HepG2 (cell line): Measurements from ENCODE around the gene NET1. TPM values are rescaled to one million over a fixed set of nuclear protein-coding genes. Genes with fewer than 3 reads are reported as not detected.

Experiments
- CEBPG ChIP-seq: IDR thresholded peaks from 2 replicates; pipeline ENCODE4 v1.6.1; 2016
- HDAC6 ChIP-seq: fragments of 200-600 bp; sonication (generic); IDR thresholded peaks from 2 replicates; pipeline ENCODE4 v1.7.0; 2017; ENCODE audit warnings: mild to moderate bottlenecking, antibody characterized with exemption, low read length, low read depth
- HOXA9 ChIP-seq: sonication (generic); formaldehyde crosslinking; IDR thresholded peaks from 2 replicates; pipeline ENCODE4 v1.8.1; 2022; ENCODE audit warnings: missing genetic modification reagents, mild to moderate bottlenecking, moderate library complexity, borderline replicate concordance
- KAT7 ChIP-seq: IDR thresholded peaks from 2 replicates; pipeline ENCODE4 v1.6.1; 2018; ENCODE audit warnings: borderline replicate concordance, missing compliant biosample characterization
- KAT8 ChIP-seq: IDR thresholded peaks from 2 replicates; pipeline ENCODE4 v1.6.1; 2016; ENCODE audit warnings: missing genetic modification reagents, missing compliant biosample characterization
- KLF16 ChIP-seq, 2 experiments: sonication (generic) in 1 of 2; formaldehyde crosslinking in 1 of 2; IDR thresholded peaks; 2 replicates each; pipeline versions ENCODE4 v1.6.1 to v1.8.0; 2016 to 2023; ENCODE audit warnings: missing genetic modification reagents in 2 of 2, missing compliant biosample characterization in 1 of 2
- MATR3 ChIP-seq: sonication (generic); formaldehyde crosslinking; IDR thresholded peaks from 2 replicates; pipeline ENCODE4 v1.4.0; 2020; ENCODE audit warnings: missing genetic modification reagents
- MTF1 ChIP-seq: sonication (generic); formaldehyde crosslinking; IDR thresholded peaks from 2 replicates; pipeline ENCODE4 v1.5.0; 2020; ENCODE audit warnings: missing genetic modification reagents
- MTF2 ChIP-seq: sonication (generic); formaldehyde crosslinking; IDR thresholded peaks from 2 replicates; pipeline ENCODE4 v1.5.0; 2020; ENCODE audit warnings: missing genetic modification reagents, borderline replicate concordance
- NCOR1 ChIP-seq: fragments of 200-600 bp; sonication (generic); IDR thresholded peaks from 2 replicates; pipeline ENCODE4 v1.7.0; 2017; ENCODE audit warnings: antibody characterized with exemption, low read length, borderline replicate concordance
- NKX3-1 ChIP-seq: sonication (generic); formaldehyde crosslinking; IDR thresholded peaks from 2 replicates; pipeline ENCODE4 v1.5.0; 2020; ENCODE audit warnings: missing genetic modification reagents
- PTBP1 ChIP-seq: fragments of 200-400 bp; formaldehyde crosslinking; IDR thresholded peaks from 2 replicates; pipeline ENCODE4 v1.6.1; 2018; ENCODE audit warnings: low read length, low read depth; ENCODE audit not compliant: poor library complexity, severe bottlenecking
- RELA ChIP-seq: sonication (generic); formaldehyde crosslinking; IDR thresholded peaks from 2 replicates; pipeline ENCODE4 v1.4.0; 2020; ENCODE audit warnings: missing genetic modification reagents
- TFE3 ChIP-seq: IDR thresholded peaks from 2 replicates; pipeline ENCODE4 v1.6.1; 2016
- ZNF253 ChIP-seq: sonication (generic); formaldehyde crosslinking; IDR thresholded peaks from 2 replicates; pipeline ENCODE4 v1.8.0; 2022; ENCODE audit warnings: mild to moderate bottlenecking, missing genetic modification reagents, borderline replicate concordance
- ZNF512 ChIP-seq: sonication (generic); formaldehyde crosslinking; IDR thresholded peaks from 2 replicates; pipeline ENCODE4 v1.4.0; 2020; ENCODE audit warnings: mild to moderate bottlenecking, missing genetic modification reagents
- ZNF558 ChIP-seq: sonication (generic); formaldehyde crosslinking; IDR thresholded peaks from 2 replicates; pipeline ENCODE4 v1.9.0; 2022; ENCODE audit warnings: mild to moderate bottlenecking, missing genetic modification reagents, borderline replicate concordance
- ZNF572 ChIP-seq: sonication (generic); formaldehyde crosslinking; IDR thresholded peaks from 2 replicates; pipeline ENCODE4 v1.5.1; 2020; ENCODE audit warnings: mild to moderate bottlenecking, missing genetic modification reagents
- ZNF713 ChIP-seq: sonication (generic); formaldehyde crosslinking; IDR thresholded peaks from 2 replicates; pipeline ENCODE4 v1.4.0; 2020; ENCODE audit warnings: mild to moderate bottlenecking, missing genetic modification reagents
- polyA plus RNA-seq, 8 experiments: library from polyadenylated mRNA; depleted of rRNA in 3 of 8; stranded (reverse) in 7 of 8; unstranded in 1 of 8; fragments of >200 nt; fragmentation: Illumina TruSeq in 4 of 8; extraction: Trizol in 4 of 8; gene quantifications; 2 replicates each; pipeline versions ENCODE4 v1.2.1 to v1.2.3, GENCODE V29; 2011 to 2016; ENCODE audit warnings: low read depth in 4 of 8, missing spikeins in 1 of 8, mixed read lengths in 1 of 8; ENCODE audit not compliant: insufficient read depth in 1 of 8
- total RNA-seq, 5 experiments: library from RNA; depleted of rRNA; stranded (reverse); fragments of >200 nt; fragmentation: Illumina TruSeq; extraction: Trizol; gene quantifications; 2 replicates each; pipeline ENCODE4 v1.2.3, GENCODE V29; 2016; ENCODE audit warnings: low read depth in 1 of 5
- TF ChIP-seq, protein P1 (sequence below): sonication (generic); formaldehyde crosslinking; IDR thresholded peaks from 2 replicates; pipeline ENCODE4 v1.4.0; 2020; ENCODE audit warnings: missing genetic modification reagents, borderline replicate concordance
- TF ChIP-seq, protein P2 (sequence below): sonication (generic); formaldehyde crosslinking; IDR thresholded peaks from 2 replicates; pipeline ENCODE4 v1.4.0; 2020; ENCODE audit warnings: missing genetic modification reagents

NET1 gene
- total and polyA plus RNA-seq, 2 of the 13 experiments (the other 11 are each of a cell fraction or from before 2014, with no cell fraction given): 48.1 to 65.8 TPM

DNA sequence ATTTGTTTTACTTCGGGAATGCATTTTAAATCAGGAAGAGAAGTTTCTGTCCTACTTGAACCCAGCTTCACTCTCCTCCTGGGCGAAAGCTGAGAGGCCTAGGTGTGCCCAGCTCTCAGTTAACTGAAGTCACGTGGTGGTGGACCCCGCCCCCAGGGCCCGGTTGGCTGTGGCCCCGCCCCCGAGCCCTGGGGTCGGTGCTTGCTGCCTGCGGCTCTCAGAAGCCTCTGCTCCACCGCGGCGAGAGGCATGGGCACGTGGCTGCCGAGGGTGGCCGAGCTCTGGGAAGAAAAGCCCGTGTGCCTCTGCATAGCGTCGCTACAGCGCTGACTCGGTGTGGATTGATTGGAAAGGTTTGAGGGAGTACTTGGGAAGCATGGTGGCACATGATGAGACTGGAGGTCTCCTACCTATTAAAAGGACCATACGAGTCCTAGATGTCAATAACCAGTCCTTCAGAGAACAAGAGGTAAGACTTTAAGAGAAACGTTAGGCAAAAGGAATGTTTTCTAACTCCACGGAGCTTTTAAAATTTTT, 34.1 kb downstream of the NET1 start (continued):
- TF ChIP-seq ZNF512 (CRISPR knock-in tag): peak; percentile 58; the same call in 1 of the 2 replicates
- TF ChIP-seq KAT7: peak; percentile 83; the same call in 1 of the 2 replicates
- 0 out of 2 replicates have a peak, but pooled peaks have one; percentile 26 for TF ChIP-seq ZNF253 (CRISPR knock-in tag)
- no peak; the same call in 1 of the 2 replicates for TF ChIP-seq HDAC6
- no peak for TF ChIP-seq MTF1
- TF ChIP-seq NCOR1: no peak
- TF ChIP-seq ZNF572: no peak
- TF ChIP-seq KLF16 (CRISPR knock-in tag; IDR thresholded peaks at IDR 0.05): peak in 1 of 2 experiments; percentile 99; a peak in 2 of 4 replicates
- peak; percentile 53 for TF ChIP-seq CEBPG (CRISPR knock-in tag)
- no peak for TF ChIP-seq ZNF713
- TF ChIP-seq KAT8 (CRISPR knock-in tag): peak; percentile 63
- TF ChIP-seq HOXA9 (CRISPR knock-in tag): no peak
- TF ChIP-seq, protein P1, sequence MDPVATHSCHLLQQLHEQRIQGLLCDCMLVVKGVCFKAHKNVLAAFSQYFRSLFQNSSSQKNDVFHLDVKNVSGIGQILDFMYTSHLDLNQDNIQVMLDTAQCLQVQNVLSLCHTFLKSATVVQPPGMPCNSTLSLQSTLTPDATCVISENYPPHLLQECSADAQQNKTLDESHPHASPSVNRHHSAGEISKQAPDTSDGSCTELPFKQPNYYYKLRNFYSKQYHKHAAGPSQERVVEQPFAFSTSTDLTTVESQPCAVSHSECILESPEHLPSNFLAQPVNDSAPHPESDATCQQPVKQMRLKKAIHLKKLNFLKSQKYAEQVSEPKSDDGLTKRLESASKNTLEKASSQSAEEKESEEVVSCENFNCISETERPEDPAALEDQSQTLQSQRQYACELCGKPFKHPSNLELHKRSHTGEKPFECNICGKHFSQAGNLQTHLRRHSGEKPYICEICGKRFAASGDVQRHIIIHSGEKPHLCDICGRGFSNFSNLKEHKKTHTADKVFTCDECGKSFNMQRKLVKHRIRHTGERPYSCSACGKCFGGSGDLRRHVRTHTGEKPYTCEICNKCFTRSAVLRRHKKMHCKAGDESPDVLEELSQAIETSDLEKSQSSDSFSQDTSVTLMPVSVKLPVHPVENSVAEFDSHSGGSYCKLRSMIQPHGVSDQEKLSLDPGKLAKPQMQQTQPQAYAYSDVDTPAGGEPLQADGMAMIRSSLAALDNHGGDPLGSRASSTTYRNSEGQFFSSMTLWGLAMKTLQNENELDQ: peak; percentile 74; the same call in 1 of the 2 replicates
- peak; percentile 72; the same call in 1 of the 2 replicates for TF ChIP-seq RELA
- TF ChIP-seq, protein P2, sequence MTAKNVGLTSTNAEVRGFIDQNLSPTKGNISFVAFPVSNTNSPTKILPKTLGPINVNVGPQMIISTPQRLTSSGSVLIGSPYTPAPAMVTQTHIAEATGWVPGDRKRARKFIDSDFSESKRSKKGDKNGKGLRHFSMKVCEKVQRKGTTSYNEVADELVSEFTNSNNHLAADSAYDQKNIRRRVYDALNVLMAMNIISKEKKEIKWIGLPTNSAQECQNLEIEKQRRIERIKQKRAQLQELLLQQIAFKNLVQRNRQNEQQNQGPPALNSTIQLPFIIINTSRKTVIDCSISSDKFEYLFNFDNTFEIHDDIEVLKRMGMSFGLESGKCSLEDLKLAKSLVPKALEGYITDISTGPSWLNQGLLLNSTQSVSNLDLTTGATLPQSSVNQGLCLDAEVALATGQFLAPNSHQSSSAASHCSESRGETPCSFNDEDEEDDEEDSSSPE (CRISPR knock-in tag): peak; percentile 72
- TF ChIP-seq MATR3 (CRISPR knock-in tag): no peak
- peak; percentile 66; the same call in 1 of the 2 replicates for TF ChIP-seq ZNF558
- TF ChIP-seq TFE3 (CRISPR knock-in tag): peak; percentile 93
- TF ChIP-seq NKX3-1: peak; percentile 91; the same call in 1 of the 2 replicates
- no peak for TF ChIP-seq PTBP1
- TF ChIP-seq MTF2: no peak
